Stomach smooth muscle (tissue), 2 donors: ENCODE results near the gene PDCD6IP.
"Not testable (repeated sequence)": the region's sequence is repeated elsewhere in the genome, so short reads cannot be mapped to it uniquely, and the experiment has no call there.

Source experiments
- H3K27ac ChIP-seq: one replicate; pipeline ENCODE4 v1.7.0; 2013; ENCODE audit warnings: mild to moderate bottlenecking, low read length, inconsistent platforms
- H3K27me3 ChIP-seq, 2 donors: one replicate each; pipeline ENCODE4 v1.7.0; 2013; ENCODE audit warnings: low read length in 2 of 2; ENCODE audit not compliant: insufficient read depth in 2 of 2, control insufficient read depth in 1 of 2
- H3K36me3 ChIP-seq, 2 donors: one replicate each; pipeline ENCODE4 v1.7.0; 2013; ENCODE audit warnings: low read length in 2 of 2; ENCODE audit not compliant: control insufficient read depth in 2 of 2, insufficient read depth in 2 of 2
- H3K4me1 ChIP-seq: one replicate; pipeline ENCODE4 v1.7.0; 2013; ENCODE audit warnings: low read length; ENCODE audit not compliant: control insufficient read depth, insufficient read depth
- H3K4me3 ChIP-seq, 2 donors: one replicate each; pipeline ENCODE4 v1.7.0; 2013; ENCODE audit warnings: low read length in 2 of 2
- H3K9ac ChIP-seq, 2 donors: one replicate each; pipeline ENCODE4 v1.7.0; 2013; ENCODE audit warnings: low read length in 2 of 2, mild to moderate bottlenecking in 1 of 2
- H3K9me3 ChIP-seq, 2 donors: one replicate each; pipeline ENCODE4 v1.7.0; 2013; ENCODE audit warnings: low read length in 2 of 2; ENCODE audit not compliant: control insufficient read depth in 2 of 2
- donor health status: healthy.
- donor health status: Pancreatic carcinoma.

The PDCD6IP gene

GRCh38 chr3:33850599-33850998 lies 52.2 kb downstream of the PDCD6IP start:
- H3K4me3 ChIP-seq, result not testable (repeated sequence)

GRCh38 chr3:33855407-33855806 lies 57.0 kb downstream of the PDCD6IP start:
- not testable (repeated sequence) for H3K9ac ChIP-seq, H3K27ac ChIP-seq, H3K27me3 ChIP-seq, H3K4me1 ChIP-seq, H3K36me3 ChIP-seq, H3K4me3 ChIP-seq, H3K9me3 ChIP-seq

More at GRCh38 chr3:33850599-33850998, 52.2 kb downstream of the PDCD6IP start:
- H3K36me3 ChIP-seq, result peaks cover 3 to 10% of the 10 kb centered on the region in 2 donors
- not testable (repeated sequence) for H3K4me1 ChIP-seq, H3K9me3 ChIP-seq, H3K27ac ChIP-seq, H3K27me3 ChIP-seq, H3K9ac ChIP-seq

GRCh38 chr3:33855884-33856546 lies 57.6 kb downstream of the PDCD6IP start:
- H3K4me3 ChIP-seq, result no peak overlapping the region
- no peak overlapping the region for H3K9ac ChIP-seq
- H3K9me3 ChIP-seq, result no peaks in the 10 kb centered on the region
- H3K4me1 ChIP-seq, result no peaks in the 10 kb centered on the region
- no peak overlapping the region for H3K27ac ChIP-seq
- H3K27me3 ChIP-seq, result no peaks in the 10 kb centered on the region
- H3K36me3 ChIP-seq, result peaks cover 5 to 6% of the 10 kb centered on the region in 2 donors

- H3K9me3 ChIP-seq, H3K4me3 ChIP-seq, H3K27me3 ChIP-seq, H3K9ac ChIP-seq, H3K36me3 ChIP-seq, H3K27ac ChIP-seq, H3K4me1 ChIP-seq: not testable (repeated sequence)
These were observed 59.3 kb downstream of the PDCD6IP start for GRCh38 chr3:33857701-33858100.

GRCh38 chr3:33858131-33858530 lies 59.7 kb downstream of the PDCD6IP start:
- no peak overlapping the region for H3K27ac ChIP-seq
- H3K9me3 ChIP-seq, result no peaks in the 10 kb centered on the region
- no peaks in the 10 kb centered on the region for H3K27me3 ChIP-seq
- no peak overlapping the region for H3K9ac ChIP-seq
- peaks cover 5 to 6% of the 10 kb centered on the region in 2 donors for H3K36me3 ChIP-seq
- no peak overlapping the region for H3K4me3 ChIP-seq
- no peaks in the 10 kb centered on the region for H3K4me1 ChIP-seq

- Histone ChIP-seq H3K4me3 (no peak overlapping the region), H3K9ac (no peak overlapping the region), H3K27me3 (no peaks in the 10 kb centered on the region), H3K9me3 (no peaks in the 10 kb centered on the region), H3K27ac (no peak overlapping the region), H3K4me1 (no peaks in the 10 kb centered on the region), H3K36me3 (peaks cover 8 to 12% of the 10 kb centered on the region in 2 donors)
These were observed 62.1 kb downstream of the PDCD6IP start for GRCh38 chr3:33860373-33861050.

- Histone ChIP-seq H3K9ac (no peak overlapping the region), H3K27me3 (no peaks in the 10 kb centered on the region), H3K9me3 (no peaks in the 10 kb centered on the region), H3K27ac (no peak overlapping the region), H3K4me3 (no peak overlapping the region), H3K36me3 (peaks cover 3 to 6% of the 10 kb centered on the region in 2 donors), H3K4me1 (peaks cover 2% of the 10 kb centered on the region)
These were observed 66.7 kb downstream of the PDCD6IP start for GRCh38 chr3:33865133-33865532.

- H3K27me3 ChIP-seq, result no peaks in the 10 kb centered on the region
- H3K9ac ChIP-seq, result no peak overlapping the region
- H3K9me3 ChIP-seq, result no peaks in the 10 kb centered on the region
- no peak overlapping the region for H3K4me3 ChIP-seq
- H3K27ac ChIP-seq, result no peak overlapping the region
- peaks cover 2% of the 10 kb centered on the region for H3K4me1 ChIP-seq
- H3K36me3 ChIP-seq, result peaks cover 5 to 6% of the 10 kb centered on the region in 2 donors
These were observed 69.9 kb downstream of the PDCD6IP start for GRCh38 chr3:33868309-33868708.

- no peak overlapping the region for H3K9ac ChIP-seq
- peaks cover 2% of the 10 kb centered on the region for H3K4me1 ChIP-seq
- H3K27me3 ChIP-seq, result no peaks in the 10 kb centered on the region
- no peak overlapping the region for H3K27ac ChIP-seq
- no peak overlapping the region for H3K4me3 ChIP-seq
- no peaks in the 10 kb centered on the region for H3K9me3 ChIP-seq
- peaks cover 0 to 6% of the 10 kb centered on the region in 2 donors for H3K36me3 ChIP-seq
These were observed 71.5 kb downstream of the PDCD6IP start for GRCh38 chr3:33869977-33870376.

- Histone ChIP-seq H3K4me1 (no peaks in the 10 kb centered on the region), H3K9me3 (no peaks in the 10 kb centered on the region), H3K4me3 (no peak overlapping the region), H3K36me3 (peaks cover 0 to 2% of the 10 kb centered on the region in 2 donors), H3K9ac (no peak overlapping the region), H3K27me3 (no peaks in the 10 kb centered on the region), H3K27ac (no peak overlapping the region)
These were observed 76.4 kb downstream of the PDCD6IP start for GRCh38 chr3:33874815-33875214.

- no peaks in the 10 kb centered on the region for H3K4me1 ChIP-seq
- H3K36me3 ChIP-seq, result peaks cover 0 to 2% of the 10 kb centered on the region in 2 donors
- no peak overlapping the region for H3K27ac ChIP-seq
- no peaks in the 10 kb centered on the region for H3K27me3 ChIP-seq
- H3K4me3 ChIP-seq, result no peak overlapping the region
- H3K9ac ChIP-seq, result no peak overlapping the region
- H3K9me3 ChIP-seq, result no peaks in the 10 kb centered on the region
These were observed 77.2 kb downstream of the PDCD6IP start for GRCh38 chr3:33875680-33876079.
